ENCODE measurements around the gene GLMN. TPM values are rescaled to one million over a fixed set of nuclear protein-coding genes. Genes with fewer than 3 reads are reported as not detected.
"Not testable (repeated sequence)": the region's sequence is repeated elsewhere in the genome, so short reads cannot be mapped to it uniquely, and the experiment has no call there.

Gene GLMN
- total RNA-seq, 2 donors from 2014 or later, result 5.4 to 6.3 TPM

DNA sequence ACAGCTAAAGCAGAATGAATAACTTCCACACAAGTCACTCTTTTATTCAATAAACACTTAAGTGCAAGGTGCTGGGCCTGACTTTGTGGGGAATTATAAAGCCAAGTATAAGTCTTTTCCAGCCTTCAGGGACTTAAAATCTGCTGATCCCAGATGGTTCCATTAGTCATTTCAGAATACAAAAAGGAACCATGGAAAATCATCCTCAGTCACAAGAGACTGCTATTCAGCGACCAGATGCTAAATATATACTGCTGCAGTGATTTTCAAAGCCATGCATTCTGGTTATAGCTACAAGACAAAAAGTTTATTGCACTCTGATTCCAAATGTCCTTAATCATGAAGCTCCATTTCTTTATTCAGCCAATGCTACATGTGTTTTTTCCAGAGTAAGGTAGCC, 25.7 kb downstream of the GLMN start:
- intact Hi-C loops (cut with DNase I), result no loop called here

DNA sequence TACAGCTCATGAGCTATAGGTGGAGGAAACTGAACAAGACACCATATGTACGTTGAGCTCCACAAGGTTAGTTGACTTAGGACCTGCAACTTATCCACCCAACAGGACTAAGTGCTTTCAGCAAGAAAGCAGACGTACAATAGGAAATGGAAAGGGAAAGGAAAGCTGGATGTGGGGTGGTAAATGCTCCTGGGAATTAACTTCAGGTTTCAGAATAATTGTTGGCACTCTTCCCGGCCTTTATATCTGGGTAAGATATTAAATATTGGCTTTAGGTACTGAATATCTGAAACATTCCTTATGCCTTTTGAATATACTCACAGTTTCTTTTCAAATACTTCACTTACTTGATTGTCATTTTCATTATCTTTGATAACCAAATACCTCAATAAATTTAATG, 36.3 kb downstream of the GLMN start:
- no peaks in the 10 kb centered on the region for H3K9me3 ChIP-seq
- no peak overlapping the region for H3K4me3 ChIP-seq
- TF ChIP-seq, protein P1, sequence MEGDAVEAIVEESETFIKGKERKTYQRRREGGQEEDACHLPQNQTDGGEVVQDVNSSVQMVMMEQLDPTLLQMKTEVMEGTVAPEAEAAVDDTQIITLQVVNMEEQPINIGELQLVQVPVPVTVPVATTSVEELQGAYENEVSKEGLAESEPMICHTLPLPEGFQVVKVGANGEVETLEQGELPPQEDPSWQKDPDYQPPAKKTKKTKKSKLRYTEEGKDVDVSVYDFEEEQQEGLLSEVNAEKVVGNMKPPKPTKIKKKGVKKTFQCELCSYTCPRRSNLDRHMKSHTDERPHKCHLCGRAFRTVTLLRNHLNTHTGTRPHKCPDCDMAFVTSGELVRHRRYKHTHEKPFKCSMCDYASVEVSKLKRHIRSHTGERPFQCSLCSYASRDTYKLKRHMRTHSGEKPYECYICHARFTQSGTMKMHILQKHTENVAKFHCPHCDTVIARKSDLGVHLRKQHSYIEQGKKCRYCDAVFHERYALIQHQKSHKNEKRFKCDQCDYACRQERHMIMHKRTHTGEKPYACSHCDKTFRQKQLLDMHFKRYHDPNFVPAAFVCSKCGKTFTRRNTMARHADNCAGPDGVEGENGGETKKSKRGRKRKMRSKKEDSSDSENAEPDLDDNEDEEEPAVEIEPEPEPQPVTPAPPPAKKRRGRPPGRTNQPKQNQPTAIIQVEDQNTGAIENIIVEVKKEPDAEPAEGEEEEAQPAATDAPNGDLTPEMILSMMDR (IDR thresholded peaks at IDR 0.05), result no peak
- intact Hi-C loops (cut with DNase I), result no loop called here
- H3K9ac ChIP-seq (ENCODE audit: low read depth in 2 of 2, low read length in 2 of 2), result no peak overlapping the region
- H3K27ac ChIP-seq, result no peak overlapping the region
- no peaks in the 10 kb centered on the region for H3K36me3 ChIP-seq
- no peaks in the 10 kb centered on the region for H3K27me3 ChIP-seq
- no peaks in the 10 kb centered on the region for H3K4me1 ChIP-seq
- DNase-seq, result no peak

More for the DNA sequence above, 25.7 kb downstream of the GLMN start:
- DNase-seq, result no peak
- no peaks in the 10 kb centered on the region for H3K36me3 ChIP-seq
- H3K27me3 ChIP-seq, result no peaks in the 10 kb centered on the region
- H3K27ac ChIP-seq, result no peak overlapping the region
- no peaks in the 10 kb centered on the region for H3K4me1 ChIP-seq
- TF ChIP-seq, protein P1 (IDR thresholded peaks at IDR 0.05), result no peak
- H3K9ac ChIP-seq (ENCODE audit: low read depth in 2 of 2, low read length in 2 of 2), result no peak overlapping the region
- H3K9me3 ChIP-seq, result no peaks in the 10 kb centered on the region
- H3K4me3 ChIP-seq, result no peak overlapping the region

DNA sequence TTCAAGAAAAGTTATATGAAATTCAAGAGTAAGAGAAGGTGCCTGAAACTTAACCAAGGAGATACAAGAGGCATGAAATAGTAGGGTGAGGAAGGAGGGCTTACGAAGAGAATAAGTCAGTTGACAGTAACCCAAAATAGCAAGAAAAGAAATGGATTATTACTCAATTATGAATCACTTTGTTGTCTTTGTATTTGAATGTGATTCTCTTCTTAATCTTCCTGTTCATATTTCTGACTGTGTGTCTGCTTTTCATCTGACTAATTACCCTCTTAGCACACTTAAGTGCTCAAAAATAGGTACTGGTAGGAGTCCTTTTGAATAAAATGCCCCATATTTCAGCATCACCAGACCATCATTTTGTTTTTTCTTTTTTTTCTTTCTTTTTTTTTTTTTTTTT, 39.4 kb downstream of the GLMN start:
- Histone ChIP-seq H3K4me1 (no peaks in the 10 kb centered on the region), H3K27me3 (no peaks in the 10 kb centered on the region), H3K27ac (no peak overlapping the region), H3K36me3 (no peaks in the 10 kb centered on the region), H3K4me3 (no peak overlapping the region), H3K9ac (ENCODE audit: low read depth in 2 of 2, low read length in 2 of 2) (no peak overlapping the region), H3K9me3 (no peaks in the 10 kb centered on the region)
- TF ChIP-seq, protein P1 (IDR thresholded peaks at IDR 0.05), result no peak
- intact Hi-C loops (cut with DNase I), result no loop called here
- DNase-seq, result no peak

DNA sequence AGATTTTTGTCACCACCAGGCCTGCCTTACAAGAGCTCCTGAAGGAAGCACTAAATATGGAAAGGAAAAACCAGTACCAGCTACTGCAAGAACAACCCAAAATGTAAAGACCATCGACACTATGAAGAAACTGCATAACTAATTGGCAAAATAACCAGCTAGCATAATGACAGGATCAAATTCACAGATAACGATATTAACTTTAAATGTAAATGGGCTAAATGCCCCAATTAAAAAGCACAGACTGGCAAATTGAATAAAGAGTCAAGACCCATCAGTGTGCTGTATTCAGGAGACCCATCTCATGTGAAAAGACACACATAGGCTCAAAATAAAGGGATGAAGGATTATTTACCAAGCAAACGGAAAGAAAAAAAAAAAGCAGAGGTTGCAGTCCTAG, 44.1 kb downstream of the GLMN start:
- H3K27me3 ChIP-seq; H3K27ac ChIP-seq; intact Hi-C loops (cut with DNase I); H3K9me3 ChIP-seq; H3K9ac ChIP-seq (ENCODE audit: low read depth in 2 of 2, low read length in 2 of 2); H3K4me1 ChIP-seq; H3K4me3 ChIP-seq; DNase-seq; H3K36me3 ChIP-seq: not testable (repeated sequence)

DNA sequence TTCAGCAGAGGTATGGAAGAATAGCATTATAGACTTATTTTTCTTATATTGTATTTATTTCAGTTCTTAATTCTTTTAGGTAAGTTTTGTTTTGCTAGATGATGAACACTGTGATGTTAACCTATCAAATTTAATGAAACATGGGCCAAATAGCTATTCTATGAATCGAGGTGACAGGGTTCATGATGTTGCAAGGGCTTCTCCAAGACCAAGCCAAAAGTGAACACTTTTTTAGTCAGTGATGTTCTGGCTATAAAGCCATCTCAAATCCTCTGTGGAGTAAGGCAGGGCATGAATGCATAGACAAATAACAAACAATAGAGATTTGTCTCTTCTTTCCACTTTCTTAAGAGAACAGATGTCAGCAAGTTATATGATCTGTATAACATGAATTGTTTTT, 54.4 kb downstream of the GLMN start:
- DNase-seq, result no peak
- no peaks in the 10 kb centered on the region for H3K9me3 ChIP-seq
- TF ChIP-seq, protein P1 (IDR thresholded peaks at IDR 0.05), result no peak
- no peaks in the 10 kb centered on the region for H3K36me3 ChIP-seq
- H3K27me3 ChIP-seq, result no peaks in the 10 kb centered on the region
- H3K4me1 ChIP-seq, result no peaks in the 10 kb centered on the region
- intact Hi-C loops (cut with DNase I), result no loop called here
- no peak overlapping the region for H3K4me3 ChIP-seq
- no peak overlapping the region for H3K9ac ChIP-seq (ENCODE audit: low read depth in 2 of 2, low read length in 2 of 2)
- H3K27ac ChIP-seq, result no peak overlapping the region

DNA sequence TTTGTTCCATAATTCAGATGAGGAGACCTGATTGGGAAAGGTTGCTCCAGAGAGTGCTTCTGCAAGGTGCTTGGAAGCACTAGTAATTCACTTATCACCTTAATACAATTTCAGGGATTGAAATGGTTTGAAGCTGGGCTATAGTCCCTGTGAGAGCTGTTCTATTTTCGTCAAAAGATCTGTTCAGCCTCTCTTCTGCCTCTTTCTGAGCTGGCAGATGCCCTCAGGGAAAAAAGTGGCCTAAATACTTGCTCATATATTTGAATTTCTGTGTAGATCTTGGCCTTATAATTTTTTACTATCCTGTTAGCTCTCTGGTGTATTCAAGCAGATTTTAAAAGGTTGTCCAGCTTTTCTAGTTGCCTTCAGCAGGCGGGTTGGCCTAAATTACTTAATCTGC, 58.8 kb downstream of the GLMN start:
- no peak overlapping the region for H3K27ac ChIP-seq
- no peaks in the 10 kb centered on the region for H3K36me3 ChIP-seq
- TF ChIP-seq, protein P1 (IDR thresholded peaks at IDR 0.05), result no peak
- no peaks in the 10 kb centered on the region for H3K27me3 ChIP-seq
- DNase-seq, result no peak
- intact Hi-C loops (cut with DNase I), result no loop called here
- H3K4me1 ChIP-seq, result no peaks in the 10 kb centered on the region
- no peaks in the 10 kb centered on the region for H3K9me3 ChIP-seq
- no peak overlapping the region for H3K9ac ChIP-seq (ENCODE audit: low read depth in 2 of 2, low read length in 2 of 2)
- H3K4me3 ChIP-seq, result no peak overlapping the region

All from colonic mucosa (tissue), 4 donors.